ENCODE results near the gene LAMA2. TPM values are rescaled to one million over a fixed set of nuclear protein-coding genes. Genes with fewer than 3 reads are reported as not detected.

LAMA2 gene
- total RNA-seq, 2 experiments from 2014 or later = 0.69 to 1.5 TPM

DNA sequence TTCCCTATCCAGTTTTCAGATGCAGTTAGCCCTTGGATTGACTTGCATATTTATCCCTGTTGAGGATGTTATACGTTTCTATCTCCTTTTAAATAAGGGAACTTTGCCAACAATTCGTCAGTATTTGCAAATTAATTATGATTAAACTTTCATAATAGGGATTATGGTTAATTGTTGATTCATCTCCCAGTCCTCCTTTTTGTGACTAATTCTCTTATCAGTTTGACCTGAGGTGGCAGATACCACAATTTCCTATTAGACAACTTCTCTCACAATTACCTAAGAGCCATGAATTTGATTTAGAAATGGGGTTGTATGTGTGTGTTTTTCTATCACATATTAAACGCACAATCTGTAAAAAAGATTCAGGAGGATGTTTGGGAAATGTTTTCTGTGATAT is 172.9 kb downstream of the LAMA2 start:
- Mint-ChIP-seq H3K4me3 (no peak overlapping the region), H3K27me3 (peaks cover 6% of the 10 kb centered on the region), H3K9me3 (no peaks in the 10 kb centered on the region), H3K27ac (no peak overlapping the region), H3K4me1 (ENCODE audit: low read depth) (no peaks in the 10 kb centered on the region), H3K36me3 (ENCODE audit: low read depth) (no peaks in the 10 kb centered on the region)
- ATAC-seq (no peak), DNase-seq (no peak)
- CTCF ChIA-PET = no interaction called here
- TF ChIP-seq, protein P1, sequence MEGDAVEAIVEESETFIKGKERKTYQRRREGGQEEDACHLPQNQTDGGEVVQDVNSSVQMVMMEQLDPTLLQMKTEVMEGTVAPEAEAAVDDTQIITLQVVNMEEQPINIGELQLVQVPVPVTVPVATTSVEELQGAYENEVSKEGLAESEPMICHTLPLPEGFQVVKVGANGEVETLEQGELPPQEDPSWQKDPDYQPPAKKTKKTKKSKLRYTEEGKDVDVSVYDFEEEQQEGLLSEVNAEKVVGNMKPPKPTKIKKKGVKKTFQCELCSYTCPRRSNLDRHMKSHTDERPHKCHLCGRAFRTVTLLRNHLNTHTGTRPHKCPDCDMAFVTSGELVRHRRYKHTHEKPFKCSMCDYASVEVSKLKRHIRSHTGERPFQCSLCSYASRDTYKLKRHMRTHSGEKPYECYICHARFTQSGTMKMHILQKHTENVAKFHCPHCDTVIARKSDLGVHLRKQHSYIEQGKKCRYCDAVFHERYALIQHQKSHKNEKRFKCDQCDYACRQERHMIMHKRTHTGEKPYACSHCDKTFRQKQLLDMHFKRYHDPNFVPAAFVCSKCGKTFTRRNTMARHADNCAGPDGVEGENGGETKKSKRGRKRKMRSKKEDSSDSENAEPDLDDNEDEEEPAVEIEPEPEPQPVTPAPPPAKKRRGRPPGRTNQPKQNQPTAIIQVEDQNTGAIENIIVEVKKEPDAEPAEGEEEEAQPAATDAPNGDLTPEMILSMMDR (IDR thresholded peaks at IDR 0.05) = no peak
- intact Hi-C loops (cut with micrococcal nuclease) = no loop called here
- POLR2A ChIA-PET = no interaction called here

DNA sequence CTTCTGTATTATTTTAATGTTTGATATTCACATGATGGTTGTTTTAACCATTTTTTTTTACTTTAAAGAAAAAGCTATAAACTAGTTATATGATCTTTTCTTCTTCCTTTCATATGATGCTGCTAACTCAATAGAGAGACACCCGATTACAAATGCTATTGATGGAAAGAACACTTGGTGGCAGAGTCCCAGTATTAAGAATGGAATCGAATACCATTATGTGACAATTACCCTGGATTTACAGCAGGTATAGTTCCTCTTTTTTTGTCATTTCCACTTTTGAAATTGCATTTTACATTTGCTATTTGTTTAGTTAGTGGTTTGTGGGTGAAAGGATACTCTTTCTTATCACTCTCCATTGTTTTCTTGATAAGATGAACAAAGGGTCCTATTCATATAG is 176.7 kb downstream of the LAMA2 start:
- Mint-ChIP-seq H3K27ac (no peak overlapping the region), H3K27me3 (no peaks in the 10 kb centered on the region), H3K36me3 (ENCODE audit: low read depth) (no peaks in the 10 kb centered on the region), H3K4me1 (ENCODE audit: low read depth) (no peaks in the 10 kb centered on the region), H3K9me3 (no peaks in the 10 kb centered on the region), H3K4me3 (no peak overlapping the region)
- TF ChIP-seq, protein P1 (IDR thresholded peaks at IDR 0.05) = no peak
- POLR2A ChIA-PET = no interaction called here
- ATAC-seq (no peak), DNase-seq (no peak)
- intact Hi-C loops (cut with micrococcal nuclease) = no loop called here
- CTCF ChIA-PET = interaction anchor here (1.4 kb wide), 1 partner anchor 9 kb away, joined by 4 read pairs; no protein-coding TSS in a partner anchor

DNA sequence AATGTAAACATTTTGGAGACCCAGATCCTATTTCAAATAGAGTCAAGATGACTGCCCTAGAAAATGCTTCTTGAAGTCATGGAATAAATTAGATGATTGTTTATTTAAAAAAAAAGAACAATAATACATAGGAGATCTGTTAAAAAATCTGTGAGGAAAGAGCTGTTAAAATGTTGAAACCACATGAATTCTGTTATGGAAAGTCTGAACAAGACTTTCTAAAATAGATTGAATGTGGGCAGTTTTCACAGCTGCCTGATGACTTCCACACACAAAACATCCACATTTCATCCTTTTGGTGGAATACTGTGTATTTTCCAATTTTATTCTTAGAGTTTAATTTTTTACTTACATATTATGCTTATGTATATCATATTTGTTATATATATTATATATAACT is 186.1 kb downstream of the LAMA2 start:
- intact Hi-C loops (cut with micrococcal nuclease) = no loop called here
- POLR2A ChIA-PET = no interaction called here
- no peak overlapping the region for H3K27ac Mint-ChIP-seq
- no peaks in the 10 kb centered on the region for H3K4me1 Mint-ChIP-seq (ENCODE audit: low read depth)
- CTCF ChIA-PET = no interaction called here
- no peak overlapping the region for H3K4me3 Mint-ChIP-seq
- H3K9me3 Mint-ChIP-seq = peaks cover 4% of the 10 kb centered on the region
- TF ChIP-seq, protein P1 (IDR thresholded peaks at IDR 0.05) = no peak
- no peaks in the 10 kb centered on the region for H3K36me3 Mint-ChIP-seq (ENCODE audit: low read depth)
- ATAC-seq (no peak), DNase-seq (no peak)
- H3K27me3 Mint-ChIP-seq = peaks cover 2% of the 10 kb centered on the region

DNA sequence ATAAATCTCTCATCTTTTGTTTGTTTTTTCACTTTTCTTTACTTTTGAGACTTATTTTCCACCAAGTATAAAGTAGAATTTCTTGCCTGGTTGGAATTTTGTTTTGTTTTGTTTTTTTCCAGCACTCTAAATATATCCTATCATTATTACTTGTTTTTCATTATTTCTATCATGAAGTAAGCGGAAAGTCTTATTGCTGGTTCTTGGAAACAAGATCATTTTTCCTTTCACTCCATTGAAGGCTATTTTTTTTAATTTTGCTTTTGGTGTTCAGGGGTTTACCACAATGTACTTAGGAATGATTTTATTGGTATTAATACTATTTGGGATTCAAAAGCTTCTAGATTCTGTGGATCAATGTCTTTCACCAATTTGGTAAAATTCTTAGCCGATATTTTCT is 190.1 kb downstream of the LAMA2 start:
- ATAC-seq (no peak), DNase-seq (no peak)
- peaks cover 5% of the 10 kb centered on the region for H3K27me3 Mint-ChIP-seq
- no peak overlapping the region for H3K27ac Mint-ChIP-seq
- ChIA-PET POLR2A (no interaction called here), CTCF (no interaction called here)
- H3K9me3 Mint-ChIP-seq = no peaks in the 10 kb centered on the region
- H3K4me1 Mint-ChIP-seq (ENCODE audit: low read depth) = no peaks in the 10 kb centered on the region
- no peak overlapping the region for H3K4me3 Mint-ChIP-seq
- intact Hi-C loops (cut with micrococcal nuclease) = no loop called here
- H3K36me3 Mint-ChIP-seq (ENCODE audit: low read depth) = no peaks in the 10 kb centered on the region
- TF ChIP-seq, protein P1 (IDR thresholded peaks at IDR 0.05) = no peak

DNA sequence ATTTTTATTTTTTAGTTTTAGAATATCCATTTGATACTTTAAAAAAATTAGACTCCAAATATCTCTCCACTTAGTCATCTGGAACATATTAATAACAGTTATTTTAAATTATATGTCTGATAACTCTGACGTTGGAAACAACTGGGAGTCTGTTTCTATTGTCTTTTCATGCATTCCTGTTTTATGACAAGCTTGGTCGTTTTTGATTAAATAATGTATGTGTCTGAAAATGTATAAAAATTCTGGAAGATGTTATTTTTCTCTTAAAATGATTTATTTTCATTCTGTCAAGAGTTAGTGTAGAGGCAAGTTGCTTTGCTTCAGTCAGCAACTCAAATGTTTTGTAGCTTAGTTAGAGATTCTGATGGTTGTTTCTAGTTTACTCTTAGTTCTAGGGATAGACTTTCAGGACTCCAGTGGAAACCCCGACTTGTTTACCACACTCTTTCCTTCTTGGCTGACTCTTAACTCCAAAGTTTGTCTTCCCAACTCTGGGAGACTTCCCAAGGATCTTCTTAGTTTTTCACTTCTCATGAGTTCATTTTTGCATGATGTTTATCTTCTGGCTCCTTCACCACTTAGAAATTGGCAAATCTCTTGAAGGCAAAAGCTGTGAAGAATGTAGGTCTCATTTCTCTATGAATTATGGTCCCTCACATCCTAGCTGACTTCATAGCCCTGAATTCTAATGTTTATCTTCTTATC is 190.9 kb downstream of the LAMA2 start:
- ATAC-seq (no peak), DNase-seq (no peak)
- H3K4me1 Mint-ChIP-seq (ENCODE audit: low read depth) = no peaks in the 10 kb centered on the region
- H3K4me3 Mint-ChIP-seq = no peak overlapping the region
- no peaks in the 10 kb centered on the region for H3K36me3 Mint-ChIP-seq (ENCODE audit: low read depth)
- intact Hi-C loops (cut with micrococcal nuclease) = no loop called here
- TF ChIP-seq, protein P1 (IDR thresholded peaks at IDR 0.05) = no peak
- no peak overlapping the region for H3K27ac Mint-ChIP-seq
- H3K9me3 Mint-ChIP-seq = no peaks in the 10 kb centered on the region
- ChIA-PET POLR2A (no interaction called here), CTCF (no interaction called here)
- H3K27me3 Mint-ChIP-seq = peaks cover 5% of the 10 kb centered on the region

Measured in activated CD8-positive, alpha-beta T cell treated with anti-CD3 and anti-CD28 coated beads for 36 hours (primary cell).